ENCODE results near the gene SNUPN. TPM values are rescaled to one million over a fixed set of nuclear protein-coding genes. Genes with fewer than 3 reads are reported as not detected.
A peak's percentile ranks its signal among the peaks of the same experiment; 100 is the strongest.

The SNUPN gene
- polyA plus RNA-seq, 1 experiment, result 25.4 TPM

DNA sequence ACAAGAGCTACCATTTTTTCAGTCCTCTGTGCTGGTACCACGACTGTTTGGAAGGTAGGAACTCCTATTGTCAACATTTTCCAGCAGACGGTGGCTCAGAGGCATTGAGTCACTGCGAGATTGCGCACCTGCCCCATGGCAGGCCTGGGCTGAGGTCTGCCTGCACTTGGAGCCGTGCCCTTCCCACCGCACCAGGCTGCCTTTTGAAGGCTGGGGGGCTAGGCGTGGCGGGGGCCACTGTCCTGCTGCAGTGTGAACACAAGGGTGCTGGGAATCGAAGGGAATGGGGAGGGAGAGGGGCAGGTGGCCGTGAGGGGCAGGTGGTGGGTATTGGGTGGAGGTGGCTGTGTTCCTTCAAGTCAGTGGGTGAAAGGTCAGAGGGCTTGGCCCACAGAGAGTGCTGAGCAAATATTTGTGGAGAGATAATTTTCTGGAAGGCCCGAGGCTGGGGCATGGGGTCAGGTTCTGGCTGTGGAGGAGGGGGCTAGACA, 38.5 kb upstream of the SNUPN start:
- TF ChIP-seq, protein P1, sequence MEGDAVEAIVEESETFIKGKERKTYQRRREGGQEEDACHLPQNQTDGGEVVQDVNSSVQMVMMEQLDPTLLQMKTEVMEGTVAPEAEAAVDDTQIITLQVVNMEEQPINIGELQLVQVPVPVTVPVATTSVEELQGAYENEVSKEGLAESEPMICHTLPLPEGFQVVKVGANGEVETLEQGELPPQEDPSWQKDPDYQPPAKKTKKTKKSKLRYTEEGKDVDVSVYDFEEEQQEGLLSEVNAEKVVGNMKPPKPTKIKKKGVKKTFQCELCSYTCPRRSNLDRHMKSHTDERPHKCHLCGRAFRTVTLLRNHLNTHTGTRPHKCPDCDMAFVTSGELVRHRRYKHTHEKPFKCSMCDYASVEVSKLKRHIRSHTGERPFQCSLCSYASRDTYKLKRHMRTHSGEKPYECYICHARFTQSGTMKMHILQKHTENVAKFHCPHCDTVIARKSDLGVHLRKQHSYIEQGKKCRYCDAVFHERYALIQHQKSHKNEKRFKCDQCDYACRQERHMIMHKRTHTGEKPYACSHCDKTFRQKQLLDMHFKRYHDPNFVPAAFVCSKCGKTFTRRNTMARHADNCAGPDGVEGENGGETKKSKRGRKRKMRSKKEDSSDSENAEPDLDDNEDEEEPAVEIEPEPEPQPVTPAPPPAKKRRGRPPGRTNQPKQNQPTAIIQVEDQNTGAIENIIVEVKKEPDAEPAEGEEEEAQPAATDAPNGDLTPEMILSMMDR (IDR thresholded peaks at IDR 0.05; ENCODE audit: insufficient read depth, low read depth, low read length), result no peak
- Histone ChIP-seq H3K27me3 (ENCODE audit: control insufficient read depth, insufficient read depth, low read length) (no peaks in the 10 kb centered on the region), H3K4me3 (ENCODE audit: low read depth, low read length) (no peak overlapping the region), H3K36me3 (ENCODE audit: control insufficient read depth, insufficient read depth, low read length) (peaks cover 5% of the 10 kb centered on the region)
- POLR2A ChIA-PET, result no interaction called here
- no peak for DNase-seq (ENCODE audit: low read depth)
- CTCF ChIA-PET, result no interaction called here

DNA sequence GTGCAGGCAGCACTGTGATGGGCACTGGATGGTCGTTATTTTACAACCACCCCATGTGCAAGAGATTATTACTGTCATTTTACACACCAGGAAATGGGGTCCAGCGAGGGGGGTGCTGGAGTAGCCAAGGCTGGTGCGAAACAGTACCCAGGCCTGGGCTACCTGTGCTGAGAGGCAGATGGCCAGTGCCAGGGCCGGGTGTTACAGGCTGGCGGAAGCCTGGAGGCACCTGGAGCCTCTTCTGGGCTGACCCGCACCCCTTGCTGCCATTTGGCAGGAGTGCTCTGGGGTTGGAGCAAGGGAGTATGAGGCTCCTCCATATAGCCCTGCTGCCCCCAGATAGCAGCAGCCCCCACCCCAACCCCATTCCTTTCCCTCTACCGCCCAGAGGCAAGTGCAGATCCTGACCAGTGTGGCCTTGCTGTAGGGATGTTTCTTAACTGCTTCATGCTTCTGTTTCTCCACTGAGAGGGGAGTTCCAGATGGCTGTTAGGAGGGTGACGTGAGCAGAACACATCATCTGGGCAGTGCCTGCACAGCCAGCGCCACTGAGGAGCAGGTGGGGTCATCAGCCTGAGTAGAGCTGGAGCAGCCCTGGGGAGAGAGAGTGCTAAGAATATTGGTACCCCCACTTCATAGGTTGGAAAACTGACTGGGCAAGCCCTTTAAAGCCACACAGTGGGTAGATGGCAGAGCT, 37.4 kb upstream of the SNUPN start:
- POLR2A ChIA-PET, result no interaction called here
- no peaks in the 10 kb centered on the region for H3K27me3 ChIP-seq (ENCODE audit: control insufficient read depth, insufficient read depth, low read length)
- CTCF ChIA-PET, result no interaction called here
- TF ChIP-seq, protein P1 (IDR thresholded peaks at IDR 0.05; ENCODE audit: insufficient read depth, low read depth, low read length), result no peak
- H3K4me3 ChIP-seq (ENCODE audit: low read depth, low read length), result no peak overlapping the region
- H3K36me3 ChIP-seq (ENCODE audit: control insufficient read depth, insufficient read depth, low read length), result peaks cover 8% of the 10 kb centered on the region
- DNase-seq (ENCODE audit: low read depth), result no peak

DNA sequence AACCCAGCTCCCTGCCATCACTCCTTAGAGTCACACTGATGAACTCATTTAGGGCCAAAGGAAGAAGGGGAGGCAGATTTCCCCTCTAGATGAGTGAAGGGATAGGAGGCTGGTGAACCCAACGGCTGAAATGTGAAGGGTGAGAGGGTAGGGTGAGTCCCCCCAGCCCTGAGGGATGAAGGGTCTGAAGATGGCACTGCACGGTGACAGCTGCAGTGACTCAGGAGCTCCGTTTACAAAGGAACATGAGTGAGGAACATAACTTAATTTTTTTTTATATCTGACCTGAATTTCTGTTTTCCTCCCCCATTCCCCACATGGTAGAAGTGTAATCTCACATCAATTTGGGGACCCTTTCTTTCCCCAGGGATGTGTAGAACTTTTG, 36.2 kb upstream of the SNUPN start:
- no peak for DNase-seq (ENCODE audit: low read depth)
- peaks cover 16% of the 10 kb centered on the region for H3K36me3 ChIP-seq (ENCODE audit: control insufficient read depth, insufficient read depth, low read length)
- ChIA-PET CTCF (interaction anchor here (1.2 to 1.5 kb wide), 3 partner anchors 11 to 14 kb away, joined by 4 to 8 read pairs (median 7); partner anchors contain the start of gene SNX33), POLR2A (interaction anchor here (0.6 to 1.1 kb wide), 4 partner anchors 14 to 209 kb away, joined by 3 to 12 read pairs (median 7); partner anchors contain the start of gene SNX33)
- H3K27me3 ChIP-seq (ENCODE audit: control insufficient read depth, insufficient read depth, low read length), result no peaks in the 10 kb centered on the region
- no peak overlapping the region for H3K4me3 ChIP-seq (ENCODE audit: low read depth, low read length)
- TF ChIP-seq, protein P1 (IDR thresholded peaks at IDR 0.05; ENCODE audit: insufficient read depth, low read depth, low read length), result no peak

DNA sequence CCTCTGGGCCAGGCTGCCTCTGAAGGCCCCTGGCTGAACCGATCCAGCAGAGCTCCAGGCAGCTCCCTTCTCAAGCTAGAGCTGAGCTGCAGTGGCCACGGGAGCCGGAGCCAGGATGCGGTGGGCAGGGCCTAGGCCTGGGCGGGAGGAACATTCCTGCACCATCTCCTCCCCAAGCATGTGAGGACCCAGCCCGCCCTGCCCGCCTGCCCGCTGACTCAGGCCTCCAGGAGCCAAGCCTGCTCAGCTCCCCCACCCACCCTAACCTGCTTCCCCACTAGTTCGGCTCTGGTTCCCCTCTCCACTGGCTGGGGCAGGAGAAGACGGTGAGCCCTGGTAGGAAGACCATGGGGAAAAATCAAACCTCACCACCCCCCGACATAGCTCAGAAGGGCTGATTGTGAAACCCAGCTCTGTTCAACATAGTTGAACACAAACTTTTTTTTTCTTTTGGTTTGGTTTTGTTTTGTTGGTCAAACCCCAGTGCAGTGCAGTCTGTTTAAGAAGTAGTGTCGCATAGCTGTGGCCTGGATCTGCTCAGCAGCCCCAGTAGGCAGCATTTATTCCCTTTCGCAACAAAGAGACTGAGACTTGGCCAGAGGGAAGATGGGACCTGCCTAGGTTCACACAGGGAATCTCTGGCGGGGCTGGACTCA, 35.7 kb upstream of the SNUPN start:
- Histone ChIP-seq H3K36me3 (ENCODE audit: control insufficient read depth, insufficient read depth, low read length) (peaks cover 18% of the 10 kb centered on the region), H3K4me3 (ENCODE audit: low read depth, low read length) (no peak overlapping the region), H3K27me3 (ENCODE audit: control insufficient read depth, insufficient read depth, low read length) (no peaks in the 10 kb centered on the region)
- CTCF ChIA-PET, result interaction anchor here (1.2 to 1.5 kb wide), 3 partner anchors 11 to 14 kb away, joined by 4 to 8 read pairs (median 7); partner anchors contain the start of gene SNX33
- DNase-seq (ENCODE audit: low read depth), result peak; percentile 80
- TF ChIP-seq, protein P1 (IDR thresholded peaks at IDR 0.05; ENCODE audit: insufficient read depth, low read depth, low read length), result no peak
- POLR2A ChIA-PET, result interaction anchor here (0.6 to 1.3 kb wide), 5 partner anchors 12 to 209 kb away, joined by 3 to 12 read pairs (median 6); partner anchors contain the start of gene SNX33

Data from BJ (cell line).